IMR-90 (cell line): ENCODE data around the gene LUC7L2. TPM values are rescaled to one million over a fixed set of nuclear protein-coding genes. Genes with fewer than 3 reads are reported as not detected.

Experiments used
- ATAC-seq: fragments of 200-7000 bp; cut with Tn5 transposase; 2 replicates; pipeline ENCODE4 v1.9.1; 2020; ENCODE audit warnings: low read depth, mild to moderate bottlenecking, moderate library complexity
- BruUV-seq: library from RNA; stranded (reverse); fragments of 400-500 nt; replicated peaks from 2 replicates; lab custom pipeline; 2021; lab: Mats Ljungman, UMichigan
- CTCF ChIA-PET: fragments of 300-600 bp; formaldehyde crosslinking; extraction: SDS; loops from one replicate; lab custom pipeline; 2021; ENCODE audit warnings: antibody characterized with exemption; lab: Yijun Ruan, JAX
- POLR2A ChIA-PET: fragments of 300-600 bp; sonication (Branson Sonifier 250); formaldehyde crosslinking; loops from one replicate; lab custom pipeline; 2022; ENCODE audit warnings: antibody characterized with exemption; ENCODE audit not compliant: unreplicated experiment; lab: Charles Lee
- DNase-seq: peaks from one replicate; pipeline ENCODE4 v3.0.0; 2013
- H2AFZ ChIP-seq: replicated peaks from 2 replicates; pipeline ENCODE3; 2013; ENCODE audit warnings: low read length, mild to moderate bottlenecking; ENCODE audit not compliant: poor library complexity
- H2AK5ac ChIP-seq: 2 replicates; pipeline ENCODE4 v1.6.1; 2013; ENCODE audit warnings: low read depth, low read length, inconsistent platforms
- H2AK9ac ChIP-seq: replicated peaks from 2 replicates; pipeline ENCODE3; 2013; ENCODE audit warnings: mild to moderate bottlenecking, low read depth, low read length, moderate library complexity; ENCODE audit not compliant: poor library complexity
- H2BK120ac ChIP-seq: 2 replicates; pipeline ENCODE4 v1.6.1; 2013; ENCODE audit warnings: low read depth, low read length, inconsistent platforms
- H2BK15ac ChIP-seq: 3 replicates; pipeline ENCODE4 v1.6.1; 2013; ENCODE audit warnings: low read depth, low read length, inconsistent platforms
- H2BK20ac ChIP-seq: 2 replicates; pipeline ENCODE4 v1.6.1; 2013; ENCODE audit warnings: low read depth, mild to moderate bottlenecking, inconsistent platforms, low read length, moderate library complexity
- H2BK5ac ChIP-seq: 2 replicates; pipeline ENCODE4 v1.6.1; 2013; ENCODE audit warnings: mild to moderate bottlenecking, low read depth, low read length, inconsistent platforms; ENCODE audit not compliant: poor library complexity, severe bottlenecking
- H3K14ac ChIP-seq: replicated peaks from 2 replicates; pipeline ENCODE4 v1.6.1; 2013; ENCODE audit warnings: low read depth, low read length, inconsistent platforms
- H3K18ac ChIP-seq: 2 replicates; pipeline ENCODE4 v1.6.1; 2013; ENCODE audit warnings: low read depth, low read length, control low read depth
- H3K23ac ChIP-seq: 2 replicates; pipeline ENCODE4 v1.6.1; 2013; ENCODE audit warnings: low read depth, low read length, inconsistent platforms
- H3K27ac ChIP-seq: 2 replicates; pipeline ENCODE4 v1.5.1; 2013; ENCODE audit warnings: mild to moderate bottlenecking, control low read depth, low read length; ENCODE audit not compliant: insufficient read depth
- H3K27me3 ChIP-seq: 2 replicates; pipeline ENCODE4 v1.6.1; 2013; ENCODE audit warnings: low read length; ENCODE audit not compliant: control insufficient read depth, insufficient read depth
- H3K36me3 ChIP-seq: 2 replicates; pipeline ENCODE4 v1.6.1; 2013; ENCODE audit warnings: low read length, mixed read lengths; ENCODE audit not compliant: control insufficient read depth, insufficient read depth
- H3K4ac ChIP-seq: 2 replicates; pipeline ENCODE4 v1.6.1; 2013; ENCODE audit warnings: low read depth, low read length, inconsistent platforms
- H3K4me1 ChIP-seq: 2 replicates; pipeline ENCODE4 v1.6.1; 2013; ENCODE audit warnings: low read length, mixed read lengths; ENCODE audit not compliant: control insufficient read depth, insufficient read depth
- H3K4me2 ChIP-seq: 2 replicates; pipeline ENCODE4 v1.6.1; 2013; ENCODE audit warnings: low read depth, mild to moderate bottlenecking, control low read depth, low read length, moderate library complexity
- H3K4me3 ChIP-seq: 2 replicates; pipeline ENCODE4 v1.5.1; 2013; ENCODE audit warnings: low read depth, mild to moderate bottlenecking, control low read depth, low read length, moderate library complexity; ENCODE audit not compliant: insufficient read depth
- H3K56ac ChIP-seq: 2 replicates; pipeline ENCODE4 v1.6.1; 2013; ENCODE audit warnings: low read length, inconsistent platforms; ENCODE audit not compliant: insufficient read depth; ENCODE audit errors: extremely low read depth
- H3K79me1 ChIP-seq, 2 experiments: 2 replicates each; pipeline ENCODE4 v1.6.1; 2013; ENCODE audit warnings: low read length in 2 of 2, inconsistent platforms in 1 of 2, low read depth in 1 of 2
- H3K9ac ChIP-seq: 2 replicates; pipeline ENCODE4 v1.6.1; 2013; ENCODE audit warnings: low read depth, low read length, control low read depth
- H3K9me1 ChIP-seq: 2 replicates; pipeline ENCODE4 v1.6.1; 2013; ENCODE audit warnings: low read length, inconsistent platforms; ENCODE audit not compliant: insufficient read depth
- H3K9me3 ChIP-seq: 2 replicates; pipeline ENCODE4 v1.6.1; 2013; ENCODE audit warnings: low read length; ENCODE audit not compliant: control insufficient read depth, insufficient read depth
- H4K20me1 ChIP-seq: 2 replicates; pipeline ENCODE4 v1.6.1; 2013; ENCODE audit warnings: low read length, inconsistent platforms; ENCODE audit not compliant: insufficient read depth
- H4K5ac ChIP-seq: 2 replicates; pipeline ENCODE4 v1.6.1; 2013; ENCODE audit warnings: mild to moderate bottlenecking, low read depth, low read length, control low read depth
- H4K8ac ChIP-seq, 2 experiments: 2 replicates each; pipeline ENCODE4 v1.6.1; 2013; ENCODE audit warnings: low read depth in 2 of 2, low read length in 2 of 2, control low read depth in 1 of 2, inconsistent platforms in 1 of 2
- H4K91ac ChIP-seq: 2 replicates; pipeline ENCODE4 v1.6.1; 2013; ENCODE audit warnings: low read depth, low read length, inconsistent platforms; ENCODE audit not compliant: insufficient read depth
- BHLHE40 ChIP-seq: fragments of 150-350 bp; IDR thresholded peaks from 2 replicates; pipeline ENCODE4 v1.6.1; 2016; ENCODE audit warnings: mild to moderate bottlenecking, low read depth, low read length
- CEBPB ChIP-seq: IDR thresholded peaks from 2 replicates; pipeline ENCODE4 v1.6.1; 2012; ENCODE audit warnings: low read depth, low read length, improper control_type of control experiment
- CHD1 ChIP-seq: IDR thresholded peaks from 2 replicates; pipeline ENCODE4 v1.6.1; 2012; ENCODE audit warnings: low read depth, low read length, improper control_type of control experiment
- FOS ChIP-seq: fragments of 150-350 bp; IDR thresholded peaks from 2 replicates; pipeline ENCODE4 v1.6.1; 2016; ENCODE audit warnings: low read depth, low read length
- MAFK ChIP-seq: IDR thresholded peaks from 2 replicates; pipeline ENCODE4 v1.6.1; 2012; ENCODE audit warnings: low read depth, low read length, improper control_type of control experiment
- MAZ ChIP-seq: IDR thresholded peaks from 2 replicates; pipeline ENCODE4 v1.6.1; 2012; ENCODE audit warnings: low read depth, mild to moderate bottlenecking, low read length, improper control_type of control experiment, moderate library complexity, borderline replicate concordance
- MXI1 ChIP-seq: IDR thresholded peaks from 2 replicates; pipeline ENCODE4 v1.6.1; 2012; ENCODE audit warnings: low read depth, mild to moderate bottlenecking, low read length, moderate library complexity, borderline replicate concordance
- NFE2L2 ChIP-seq: fragments of 150-350 bp; IDR thresholded peaks from 2 replicates; pipeline ENCODE4 v1.6.1; 2016; ENCODE audit warnings: low read depth, mild to moderate bottlenecking, low read length
- POLR2A ChIP-seq: IDR thresholded peaks from 2 replicates; pipeline ENCODE4 v1.6.1; 2012; ENCODE audit warnings: mild to moderate bottlenecking, low read depth, low read length
- RAD21 ChIP-seq: IDR thresholded peaks from 2 replicates; pipeline ENCODE4 v1.6.1; 2012; ENCODE audit warnings: low read length, improper control_type of control experiment
- RCOR1 ChIP-seq: IDR thresholded peaks from 2 replicates; pipeline ENCODE4 v1.6.1; 2012; ENCODE audit warnings: mild to moderate bottlenecking, low read length, improper control_type of control experiment; ENCODE audit not compliant: insufficient replicate concordance
- RFX5 ChIP-seq: IDR thresholded peaks from 2 replicates; pipeline ENCODE4 v1.8.0; 2012; ENCODE audit warnings: low read depth, mild to moderate bottlenecking, low read length, moderate library complexity
- SMC3 ChIP-seq: fragments of 150-350 bp; IDR thresholded peaks from 2 replicates; pipeline ENCODE4 v1.6.1; 2016; ENCODE audit warnings: low read depth, mild to moderate bottlenecking, antibody characterized with exemption, low read length, moderate library complexity
- WGBS, 2 experiments: methylation state at CpG; one replicate each; pipeline versions ENCODE4 v1.1.5 to v1.1.7; 2013; ENCODE audit warnings: missing lambda C conversion rate in 2 of 2; ENCODE audit not compliant: insufficient read length in 1 of 2; ENCODE audit errors: extremely low coverage in 2 of 2; 5-methylcytosine and 5-hydroxymethylcytosine counted together
- dilution Hi-C: fragments of 300-500 bp; cut with HindIII; formaldehyde crosslinking; loops from one replicate; pipeline ENCODE4 v1.14.3; 2018; ENCODE audit warnings: low sequenced_read_pairs; ENCODE audit not compliant: unreplicated experiment
- in situ Hi-C: fragments of 300-500 bp; cut with MboI; formaldehyde crosslinking; loops from 3 replicates; pipeline ENCODE4 v1.14.3; 2019; ENCODE audit warnings: low sequenced_read_pairs, inconsistent platforms, mixed read lengths
- intact Hi-C: fragments of 100-400 bp; cut with micrococcal nuclease; formaldehyde crosslinking; loops from 2 replicates; pipeline ENCODE4 v1.10.0; 2022
- polyA plus RNA-seq, 3 experiments: library from polyadenylated mRNA; depleted of rRNA; stranded (reverse); fragments of >200 nt; gene quantifications; 2 replicates each; pipeline ENCODE4 v1.2.3, GENCODE V29; 2012; ENCODE audit warnings: low replicate concordance in 1 of 3
- total RNA-seq: library from RNA; depleted of rRNA; stranded (reverse); fragments of >200 nt; gene quantifications from 2 replicates; pipeline ENCODE4 v1.2.3, GENCODE V29; 2012
- TF ChIP-seq, protein P1 (sequence below): fragments of 150-350 bp; IDR thresholded peaks from 2 replicates; pipeline ENCODE4 v1.6.1; 2016; ENCODE audit warnings: low read depth, mild to moderate bottlenecking, low read length, moderate library complexity, borderline replicate concordance
- TF ChIP-seq, protein P2 (sequence below): fragments of 150-350 bp; IDR thresholded peaks from 2 replicates; pipeline ENCODE4 v1.6.1; 2017; ENCODE audit warnings: mild to moderate bottlenecking, antibody characterized with exemption, low read length, low read depth
- TF ChIP-seq, protein P3 (sequence below): conservative IDR thresholded peaks from 2 replicates; pipeline ENCODE4 v1.5.1; 2012; ENCODE audit warnings: mild to moderate bottlenecking, low read depth, low read length, improper control_type of control experiment

The LUC7L2 gene
- total and polyA plus RNA-seq, 2 of the 4 experiments (the other 2 are of a cell fraction), result 14.9 to 31.8 TPM

DNA sequence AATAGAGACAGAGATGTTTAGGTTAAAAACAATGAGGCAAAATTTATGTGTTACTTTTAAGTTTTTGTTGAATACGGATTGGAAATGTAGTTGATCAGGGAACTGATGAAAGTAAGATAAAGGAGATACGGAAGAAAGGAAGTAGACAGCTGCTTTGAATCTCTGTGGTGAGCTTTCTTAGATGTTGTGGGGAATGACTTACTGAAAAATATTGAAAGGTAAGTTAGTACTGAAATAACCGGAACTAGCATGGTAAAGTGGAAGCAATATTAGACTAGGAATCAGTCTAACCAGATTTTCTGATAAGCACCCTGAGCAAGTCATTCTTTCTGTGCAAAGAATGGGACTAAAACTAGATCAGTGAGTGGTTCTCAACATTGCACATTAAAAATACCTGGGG lies 34.8 kb downstream of the LUC7L2 start:
- Histone ChIP-seq H3K4ac (no peak overlapping the region), H3K36me3 (peaks cover 8% of the 10 kb centered on the region), H3K9me3 (no peaks in the 10 kb centered on the region), H3K56ac (no peak overlapping the region), H2BK15ac (no peak overlapping the region), H3K4me3 (no peak overlapping the region), H4K5ac (no peak overlapping the region), H3K14ac (no peak overlapping the region), H3K9ac (no peak overlapping the region), H2AFZ (no peak overlapping the region), H2AK9ac (no peak overlapping the region), H2BK120ac (no peak overlapping the region), H2AK5ac (no peak overlapping the region), H3K23ac (no peak overlapping the region), H3K4me2 (no peak overlapping the region), H4K20me1 (peaks cover 43% of the 10 kb centered on the region), H3K79me1 (peaks cover 29 to 51% of the 10 kb centered on the region in 2 experiments), H3K9me1 (0 out of 2 replicates have a peak, but pooled peaks cover 12% of the 10 kb centered on the region), H2BK20ac (no peak overlapping the region), H3K27me3 (no peaks in the 10 kb centered on the region), H4K8ac (no peak overlapping the region), H2BK5ac (no peak overlapping the region), H3K4me1 (peaks cover 6% of the 10 kb centered on the region; the same call in 1 of the 2 replicates), H4K91ac (no peak overlapping the region), H3K18ac (no peak overlapping the region), H3K27ac (no peak overlapping the region)
- CTCF ChIA-PET, result interaction anchor here (0.7 kb wide), 1 partner anchor 18 kb away, joined by 3 read pairs; no protein-coding TSS in a partner anchor
- TF ChIP-seq CEBPB, result no peak
- TF ChIP-seq FOS, result no peak
- no peak for TF ChIP-seq BHLHE40
- TF ChIP-seq MAFK, result no peak
- no peak for TF ChIP-seq NFE2L2
- TF ChIP-seq, protein P1, sequence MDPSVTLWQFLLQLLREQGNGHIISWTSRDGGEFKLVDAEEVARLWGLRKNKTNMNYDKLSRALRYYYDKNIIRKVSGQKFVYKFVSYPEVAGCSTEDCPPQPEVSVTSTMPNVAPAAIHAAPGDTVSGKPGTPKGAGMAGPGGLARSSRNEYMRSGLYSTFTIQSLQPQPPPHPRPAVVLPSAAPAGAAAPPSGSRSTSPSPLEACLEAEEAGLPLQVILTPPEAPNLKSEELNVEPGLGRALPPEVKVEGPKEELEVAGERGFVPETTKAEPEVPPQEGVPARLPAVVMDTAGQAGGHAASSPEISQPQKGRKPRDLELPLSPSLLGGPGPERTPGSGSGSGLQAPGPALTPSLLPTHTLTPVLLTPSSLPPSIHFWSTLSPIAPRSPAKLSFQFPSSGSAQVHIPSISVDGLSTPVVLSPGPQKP, result no peak
- TF ChIP-seq, protein P2, sequence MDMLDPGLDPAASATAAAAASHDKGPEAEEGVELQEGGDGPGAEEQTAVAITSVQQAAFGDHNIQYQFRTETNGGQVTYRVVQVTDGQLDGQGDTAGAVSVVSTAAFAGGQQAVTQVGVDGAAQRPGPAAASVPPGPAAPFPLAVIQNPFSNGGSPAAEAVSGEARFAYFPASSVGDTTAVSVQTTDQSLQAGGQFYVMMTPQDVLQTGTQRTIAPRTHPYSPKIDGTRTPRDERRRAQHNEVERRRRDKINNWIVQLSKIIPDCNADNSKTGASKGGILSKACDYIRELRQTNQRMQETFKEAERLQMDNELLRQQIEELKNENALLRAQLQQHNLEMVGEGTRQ, result no peak
- TF ChIP-seq RFX5, result no peak
- TF ChIP-seq RCOR1, result no peak
- TF ChIP-seq RAD21, result no peak
- no peak for TF ChIP-seq SMC3
- no peak for TF ChIP-seq POLR2A
- no peak for TF ChIP-seq MXI1
- TF ChIP-seq, protein P3, sequence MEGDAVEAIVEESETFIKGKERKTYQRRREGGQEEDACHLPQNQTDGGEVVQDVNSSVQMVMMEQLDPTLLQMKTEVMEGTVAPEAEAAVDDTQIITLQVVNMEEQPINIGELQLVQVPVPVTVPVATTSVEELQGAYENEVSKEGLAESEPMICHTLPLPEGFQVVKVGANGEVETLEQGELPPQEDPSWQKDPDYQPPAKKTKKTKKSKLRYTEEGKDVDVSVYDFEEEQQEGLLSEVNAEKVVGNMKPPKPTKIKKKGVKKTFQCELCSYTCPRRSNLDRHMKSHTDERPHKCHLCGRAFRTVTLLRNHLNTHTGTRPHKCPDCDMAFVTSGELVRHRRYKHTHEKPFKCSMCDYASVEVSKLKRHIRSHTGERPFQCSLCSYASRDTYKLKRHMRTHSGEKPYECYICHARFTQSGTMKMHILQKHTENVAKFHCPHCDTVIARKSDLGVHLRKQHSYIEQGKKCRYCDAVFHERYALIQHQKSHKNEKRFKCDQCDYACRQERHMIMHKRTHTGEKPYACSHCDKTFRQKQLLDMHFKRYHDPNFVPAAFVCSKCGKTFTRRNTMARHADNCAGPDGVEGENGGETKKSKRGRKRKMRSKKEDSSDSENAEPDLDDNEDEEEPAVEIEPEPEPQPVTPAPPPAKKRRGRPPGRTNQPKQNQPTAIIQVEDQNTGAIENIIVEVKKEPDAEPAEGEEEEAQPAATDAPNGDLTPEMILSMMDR, result no peak
- no peak for TF ChIP-seq CHD1
- TF ChIP-seq MAZ, result no peak
- ATAC-seq (no peak), DNase-seq (no peak)
- POLR2A ChIA-PET, result no interaction called here
- WGBS, 2 experiments, result 90 to 100% methylated on average over 1 to 2 of the region's 3 CpGs
- in situ Hi-C loops, result no loop called here
- dilution Hi-C loops, result no loop called here
- BruUV-seq, result no TSS peak
- intact Hi-C loops, result no loop called here
